Measurements from ENCODE around the gene BIRC5. TPM values are rescaled to one million over a fixed set of nuclear protein-coding genes. Genes with fewer than 3 reads are reported as not detected.

BIRC5 gene
- total RNA-seq, 1 experiment from 2014 or later = 140 TPM

DNA sequence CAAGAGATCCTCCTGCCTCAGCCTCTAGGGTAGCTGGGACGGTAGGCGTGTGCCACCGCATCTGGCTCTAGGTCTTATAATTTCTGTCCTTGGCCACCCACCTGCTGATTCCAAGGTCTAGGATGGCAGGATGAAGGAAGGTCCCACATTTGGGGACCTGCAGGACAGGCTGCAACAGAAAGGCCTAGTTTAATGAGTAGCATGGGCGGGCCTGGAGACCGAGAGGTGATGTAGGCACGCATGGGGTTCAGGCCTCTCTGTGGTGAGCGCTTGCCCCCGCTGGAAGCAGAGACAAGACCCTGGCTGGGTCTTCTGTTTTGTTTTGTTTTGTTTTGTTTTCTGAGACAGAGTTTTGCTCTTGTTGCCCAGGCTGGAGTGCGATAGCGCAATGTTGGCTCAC, 51.1 kb downstream of the BIRC5 start (continued):
- TF ChIP-seq, protein P1, sequence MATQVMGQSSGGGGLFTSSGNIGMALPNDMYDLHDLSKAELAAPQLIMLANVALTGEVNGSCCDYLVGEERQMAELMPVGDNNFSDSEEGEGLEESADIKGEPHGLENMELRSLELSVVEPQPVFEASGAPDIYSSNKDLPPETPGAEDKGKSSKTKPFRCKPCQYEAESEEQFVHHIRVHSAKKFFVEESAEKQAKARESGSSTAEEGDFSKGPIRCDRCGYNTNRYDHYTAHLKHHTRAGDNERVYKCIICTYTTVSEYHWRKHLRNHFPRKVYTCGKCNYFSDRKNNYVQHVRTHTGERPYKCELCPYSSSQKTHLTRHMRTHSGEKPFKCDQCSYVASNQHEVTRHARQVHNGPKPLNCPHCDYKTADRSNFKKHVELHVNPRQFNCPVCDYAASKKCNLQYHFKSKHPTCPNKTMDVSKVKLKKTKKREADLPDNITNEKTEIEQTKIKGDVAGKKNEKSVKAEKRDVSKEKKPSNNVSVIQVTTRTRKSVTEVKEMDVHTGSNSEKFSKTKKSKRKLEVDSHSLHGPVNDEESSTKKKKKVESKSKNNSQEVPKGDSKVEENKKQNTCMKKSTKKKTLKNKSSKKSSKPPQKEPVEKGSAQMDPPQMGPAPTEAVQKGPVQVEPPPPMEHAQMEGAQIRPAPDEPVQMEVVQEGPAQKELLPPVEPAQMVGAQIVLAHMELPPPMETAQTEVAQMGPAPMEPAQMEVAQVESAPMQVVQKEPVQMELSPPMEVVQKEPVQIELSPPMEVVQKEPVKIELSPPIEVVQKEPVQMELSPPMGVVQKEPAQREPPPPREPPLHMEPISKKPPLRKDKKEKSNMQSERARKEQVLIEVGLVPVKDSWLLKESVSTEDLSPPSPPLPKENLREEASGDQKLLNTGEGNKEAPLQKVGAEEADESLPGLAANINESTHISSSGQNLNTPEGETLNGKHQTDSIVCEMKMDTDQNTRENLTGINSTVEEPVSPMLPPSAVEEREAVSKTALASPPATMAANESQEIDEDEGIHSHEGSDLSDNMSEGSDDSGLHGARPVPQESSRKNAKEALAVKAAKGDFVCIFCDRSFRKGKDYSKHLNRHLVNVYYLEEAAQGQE (IDR thresholded peaks at IDR 0.05; ENCODE audit: low read depth) = no peak
- TF ChIP-seq ELF1 (IDR thresholded peaks at IDR 0.05; ENCODE audit: borderline replicate concordance, low read depth) = no peak
- TF ChIP-seq RAD21 (IDR thresholded peaks at IDR 0.05; ENCODE audit: low read depth) = no peak
- no peak for TF ChIP-seq SRF (IDR thresholded peaks at IDR 0.05; ENCODE audit: low read depth)
- TF ChIP-seq, protein P2, sequence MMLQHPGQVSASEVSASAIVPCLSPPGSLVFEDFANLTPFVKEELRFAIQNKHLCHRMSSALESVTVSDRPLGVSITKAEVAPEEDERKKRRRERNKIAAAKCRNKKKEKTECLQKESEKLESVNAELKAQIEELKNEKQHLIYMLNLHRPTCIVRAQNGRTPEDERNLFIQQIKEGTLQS (IDR thresholded peaks at IDR 0.05) = no peak
- TF ChIP-seq CEBPB (IDR thresholded peaks at IDR 0.05; ENCODE audit: low read depth) = no peak
- TF ChIP-seq, protein P3, sequence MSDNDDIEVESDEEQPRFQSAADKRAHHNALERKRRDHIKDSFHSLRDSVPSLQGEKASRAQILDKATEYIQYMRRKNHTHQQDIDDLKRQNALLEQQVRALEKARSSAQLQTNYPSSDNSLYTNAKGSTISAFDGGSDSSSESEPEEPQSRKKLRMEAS (IDR thresholded peaks at IDR 0.05) = no peak
- TF ChIP-seq EZH2phosphoT487 (IDR thresholded peaks at IDR 0.05; ENCODE audit: borderline replicate concordance) = no peak
- no peak for TF ChIP-seq POLR2A (IDR thresholded peaks at IDR 0.05; ENCODE audit: borderline replicate concordance, extremely low read depth, insufficient read depth, insufficient read length)

DNA sequence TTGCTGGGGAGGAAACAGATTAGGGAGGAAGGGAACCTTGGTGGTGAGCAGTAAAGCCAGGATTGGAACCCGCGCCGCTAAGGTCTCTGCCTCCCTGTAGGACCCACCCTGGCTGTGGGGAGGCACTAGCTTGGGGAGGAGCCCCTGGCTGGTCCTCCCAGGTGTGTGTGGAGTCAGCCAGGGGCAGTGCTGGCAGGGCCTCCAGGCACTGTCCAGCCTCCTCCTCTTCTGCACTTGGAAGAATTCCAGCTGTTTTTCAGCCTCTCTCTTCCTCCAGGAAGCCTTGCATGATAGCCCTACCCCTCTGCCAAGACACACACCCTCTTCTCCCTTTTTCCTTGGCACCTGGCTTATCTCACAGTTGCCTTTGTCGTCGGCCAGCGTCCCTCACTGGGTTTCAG, 52.2 kb downstream of the BIRC5 start:
- Histone ChIP-seq H3K9ac (ENCODE audit: low read length) (no peak overlapping the region), H4K20me1 (ENCODE audit: insufficient read depth) (no peaks in the 10 kb centered on the region), H3K27ac (ENCODE audit: low read depth, low read length) (no peak overlapping the region), H3K36me3 (ENCODE audit: control insufficient read depth in 1 of 2, insufficient read depth in 2 of 2, low read length in 2 of 2) (no peaks in the 10 kb centered on the region), H3K9me3 (ENCODE audit: control insufficient read depth in 1 of 2, insufficient read depth in 1 of 2, low read depth in 1 of 2, low read length in 2 of 2) (no peaks in the 10 kb centered on the region), H3K4me1 (ENCODE audit: control insufficient read depth in 1 of 2, insufficient read depth in 2 of 2, low read length in 2 of 2) (no peaks in the 10 kb centered on the region), H3K4me3 (replicated peaks in 1 of 2; ENCODE audit: low read depth in 1 of 2, low read length in 2 of 2) (no peak overlapping the region), H3K27me3 (ENCODE audit: insufficient read depth, low read length) (no peaks in the 10 kb centered on the region), H2AFZ (ENCODE audit: low read depth, low read length, poor library complexity, severe bottlenecking) (no peak overlapping the region), H3K79me2 (ENCODE audit: insufficient read depth, low read length) (no peaks in the 10 kb centered on the region), H3K4me2 (ENCODE audit: low read length) (no peak overlapping the region), H3K9me2 (ENCODE audit: insufficient read depth) (no peaks in the 10 kb centered on the region)
- TF ChIP-seq SRF (IDR thresholded peaks at IDR 0.05; ENCODE audit: low read depth) = no peak
- no peak for TF ChIP-seq CEBPB (IDR thresholded peaks at IDR 0.05; ENCODE audit: low read depth)
- no peak for TF ChIP-seq RAD21 (IDR thresholded peaks at IDR 0.05; ENCODE audit: low read depth)
- no peak for TF ChIP-seq JUND (IDR thresholded peaks at IDR 0.05)
- TF ChIP-seq, protein P2 (IDR thresholded peaks at IDR 0.05) = no peak
- TF ChIP-seq ZFX (IDR thresholded peaks at IDR 0.05) = no peak
- no peak for TF ChIP-seq ELF1 (IDR thresholded peaks at IDR 0.05; ENCODE audit: borderline replicate concordance, low read depth)
- no peak for TF ChIP-seq POLR2A (IDR thresholded peaks at IDR 0.05; ENCODE audit: borderline replicate concordance, extremely low read depth, insufficient read depth, insufficient read length)
- TF ChIP-seq FOSL1 (IDR thresholded peaks at IDR 0.05; ENCODE audit: low read depth) = no peak
- TF ChIP-seq, protein P4, sequence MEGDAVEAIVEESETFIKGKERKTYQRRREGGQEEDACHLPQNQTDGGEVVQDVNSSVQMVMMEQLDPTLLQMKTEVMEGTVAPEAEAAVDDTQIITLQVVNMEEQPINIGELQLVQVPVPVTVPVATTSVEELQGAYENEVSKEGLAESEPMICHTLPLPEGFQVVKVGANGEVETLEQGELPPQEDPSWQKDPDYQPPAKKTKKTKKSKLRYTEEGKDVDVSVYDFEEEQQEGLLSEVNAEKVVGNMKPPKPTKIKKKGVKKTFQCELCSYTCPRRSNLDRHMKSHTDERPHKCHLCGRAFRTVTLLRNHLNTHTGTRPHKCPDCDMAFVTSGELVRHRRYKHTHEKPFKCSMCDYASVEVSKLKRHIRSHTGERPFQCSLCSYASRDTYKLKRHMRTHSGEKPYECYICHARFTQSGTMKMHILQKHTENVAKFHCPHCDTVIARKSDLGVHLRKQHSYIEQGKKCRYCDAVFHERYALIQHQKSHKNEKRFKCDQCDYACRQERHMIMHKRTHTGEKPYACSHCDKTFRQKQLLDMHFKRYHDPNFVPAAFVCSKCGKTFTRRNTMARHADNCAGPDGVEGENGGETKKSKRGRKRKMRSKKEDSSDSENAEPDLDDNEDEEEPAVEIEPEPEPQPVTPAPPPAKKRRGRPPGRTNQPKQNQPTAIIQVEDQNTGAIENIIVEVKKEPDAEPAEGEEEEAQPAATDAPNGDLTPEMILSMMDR (IDR thresholded peaks at IDR 0.05 in 2 of 3, conservative IDR thresholded peaks at IDR 0.05 in 1 of 3; ENCODE audit: borderline replicate concordance in 1 of 3, insufficient read depth in 1 of 3, low read depth in 2 of 3, low read length in 2 of 3) = no peak
- DNase-seq (ENCODE audit: low read depth, low spot score) (no peak), ATAC-seq (no peak)
- CTCF ChIA-PET = no interaction called here
- POLR2A ChIA-PET = no interaction called here
- no TSS peak for BruUV-seq (replicated peaks)
- RAD21 ChIA-PET (ENCODE audit: low non-redundant PET in 1 of 2, low total read pairs in 2 of 2, uncharacterized antibody in 2 of 2, unreplicated experiment in 2 of 2) = no interaction called here
- intact Hi-C loops (cut with micrococcal nuclease) = no loop called here

Data from HCT116 (cell line).